GM19238 (cell line): Measurements from ENCODE around the gene PTCSC3.

Experiments used
- DNase-seq: peaks from one replicate; pipeline ENCODE4 v3.0.0; 2011; ENCODE audit warnings: low spot score; ENCODE audit not compliant: insufficient read length

The PTCSC3 gene

DNA sequence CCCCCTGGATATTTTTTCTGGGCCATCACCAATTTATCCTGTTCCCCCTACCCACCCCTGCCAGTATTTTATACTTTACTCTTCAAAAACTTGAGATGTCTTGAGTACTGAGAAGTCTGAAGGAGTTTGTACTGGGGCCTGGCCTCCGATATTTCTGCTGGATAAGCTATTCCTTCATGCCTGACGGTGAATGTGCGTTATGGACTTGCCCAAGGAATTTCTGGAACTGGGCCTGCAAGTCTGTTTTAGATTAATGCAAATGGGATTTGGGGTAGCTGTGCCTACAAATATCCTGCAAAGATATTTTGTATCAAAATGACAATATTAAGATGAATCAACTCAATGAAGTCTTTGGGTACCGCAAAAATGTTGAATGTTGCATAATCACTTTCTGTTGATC lies at the start of gene PTCSC3:
Gene PTCSC3 (minus strand): TSS at position 199 of the 400 bp plus-strand sequence.
- no peak for DNase-seq

DNA sequence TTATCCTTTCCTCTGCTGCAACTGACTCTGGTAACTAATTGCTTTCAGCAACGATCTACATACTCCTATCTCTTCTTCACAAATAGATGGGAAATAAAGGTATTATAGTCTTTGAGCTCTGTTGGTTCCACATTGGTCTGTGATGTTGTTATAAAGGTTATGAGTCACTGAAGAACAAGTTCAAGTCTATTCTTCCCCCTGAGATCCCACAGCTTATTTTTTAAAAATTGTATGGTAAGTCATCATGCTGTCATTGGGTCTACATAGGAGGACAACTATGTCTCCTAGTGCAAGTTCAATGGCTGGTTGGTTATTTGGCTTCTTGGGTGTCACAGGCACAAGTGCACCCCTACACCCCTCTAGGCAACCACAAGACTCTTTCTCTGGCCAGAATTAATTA lies 49.6 kb upstream of the PTCSC3 start:
- no peak for DNase-seq

DNA sequence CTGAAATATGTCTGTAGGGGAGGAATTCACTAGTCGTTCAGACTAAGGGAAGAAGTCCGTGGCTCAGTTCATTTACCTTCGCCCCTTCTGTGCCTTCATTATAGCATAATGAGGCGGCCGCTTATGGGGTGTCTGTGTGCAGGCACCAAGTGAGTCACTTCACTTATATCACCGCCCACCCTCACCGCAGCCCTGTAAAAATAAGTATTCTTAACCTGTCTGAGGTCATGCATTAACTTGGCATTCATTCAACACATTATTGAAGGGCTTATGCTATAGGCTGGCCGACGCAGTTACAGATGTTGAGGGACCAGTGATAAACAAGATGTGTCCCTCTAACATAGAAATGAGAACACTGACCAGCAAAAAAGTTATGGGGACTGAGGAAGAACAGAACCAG lies 47.7 kb upstream of the PTCSC3 start:
- no peak for DNase-seq

DNA sequence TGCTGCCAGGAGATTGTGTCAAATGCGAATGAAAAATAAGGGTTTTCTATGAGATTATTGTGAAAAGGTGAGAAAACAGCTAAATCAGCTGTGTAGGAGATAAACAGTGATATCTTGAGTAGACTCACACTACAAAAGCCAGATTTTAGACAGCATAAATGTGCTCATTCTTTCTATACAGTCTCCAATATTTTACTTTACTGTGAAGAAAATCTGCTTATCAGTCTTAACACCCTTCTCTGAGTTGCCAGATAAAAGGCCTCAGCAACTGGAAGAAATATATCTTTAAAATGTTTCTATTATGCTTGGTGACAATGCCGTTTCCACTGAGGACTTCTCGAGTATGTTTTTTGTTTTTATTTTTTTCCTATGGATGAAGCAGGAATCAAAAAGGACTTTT lies 47.0 kb upstream of the PTCSC3 start:
- no peak for DNase-seq

DNA sequence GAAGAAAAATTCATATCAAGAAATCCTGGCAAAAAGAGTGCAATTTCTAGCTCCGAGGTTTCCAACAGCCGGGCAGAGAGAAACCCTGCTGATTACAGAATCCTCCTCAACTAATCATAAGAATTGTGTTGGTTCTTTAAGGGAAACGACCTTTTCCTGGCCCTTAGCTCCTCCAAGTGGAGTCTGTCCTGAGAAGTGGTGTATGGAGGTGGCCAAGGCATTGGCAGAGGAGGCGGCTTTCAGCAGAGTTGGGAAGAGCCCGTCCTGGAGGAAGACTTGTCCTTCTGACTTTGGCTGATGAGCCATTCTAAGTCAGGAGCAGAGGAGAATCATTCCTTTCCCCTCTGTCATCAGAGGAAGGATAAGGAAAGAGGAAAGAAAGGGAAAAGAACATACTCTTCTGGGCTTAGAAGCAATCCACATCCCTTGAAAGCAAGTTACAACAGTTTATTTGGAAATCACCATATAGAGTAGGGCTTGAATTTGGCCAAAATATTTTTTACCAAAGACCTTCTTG lies 46.5 kb upstream of the PTCSC3 start:
- DNase-seq: no peak

DNA sequence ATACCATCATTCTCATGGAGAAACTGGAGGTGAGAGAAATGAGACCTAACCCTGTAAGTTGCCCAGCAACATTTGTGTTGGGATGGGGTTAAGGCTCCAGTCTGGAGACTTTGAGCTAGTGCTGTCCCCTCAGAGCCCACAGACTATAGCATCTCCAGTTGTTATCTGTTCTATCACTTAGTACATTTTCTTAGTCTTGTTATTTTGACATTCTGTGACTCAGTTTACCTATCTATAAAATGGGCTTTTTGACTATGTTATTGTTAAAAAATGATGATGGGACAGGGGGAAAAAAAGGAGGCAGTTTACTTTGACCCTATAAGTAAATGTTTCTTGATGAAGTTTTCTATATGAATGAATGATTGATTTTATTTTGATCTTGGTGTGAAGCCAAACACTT lies 45.8 kb upstream of the PTCSC3 start:
- DNase-seq: no peak

DNA sequence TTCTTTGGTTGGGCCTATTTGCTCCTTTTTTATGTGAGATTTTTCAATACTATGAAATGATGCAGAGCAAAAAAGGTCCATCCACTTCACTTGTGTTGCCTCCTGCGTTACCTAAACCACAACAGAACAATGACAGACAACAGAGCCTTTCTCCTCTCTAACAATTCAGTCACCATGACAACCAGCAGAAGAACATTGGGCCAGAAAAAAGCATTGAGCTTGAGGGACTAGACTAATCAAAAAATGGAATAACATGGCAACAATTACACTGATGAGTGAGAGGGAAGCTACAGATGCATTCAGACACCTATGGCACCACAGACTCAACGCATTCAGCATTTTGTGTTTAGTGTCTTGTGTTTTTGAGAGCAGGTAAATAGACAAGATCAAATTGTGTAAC lies 44.6 kb upstream of the PTCSC3 start:
- DNase-seq: no peak

DNA sequence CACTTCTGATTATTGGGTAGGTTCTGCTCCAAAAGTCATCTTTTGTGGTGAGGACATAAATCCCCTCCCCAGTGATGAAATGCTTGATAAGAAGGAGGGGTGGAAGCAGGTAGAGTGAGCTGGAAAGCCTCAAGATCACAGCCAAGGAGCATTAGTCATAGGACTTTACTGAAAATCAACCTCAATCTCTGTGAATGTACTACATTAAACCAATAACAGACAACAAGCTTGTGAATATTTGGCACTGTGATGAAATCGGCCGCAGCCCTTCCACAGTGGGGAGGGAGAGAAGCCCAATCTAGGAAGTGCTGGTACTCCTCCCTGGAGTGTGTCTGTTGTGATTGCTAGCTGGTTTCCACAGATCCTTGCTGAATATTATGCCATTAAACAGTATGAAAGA lies 41.2 kb upstream of the PTCSC3 start:
- DNase-seq: no peak

DNA sequence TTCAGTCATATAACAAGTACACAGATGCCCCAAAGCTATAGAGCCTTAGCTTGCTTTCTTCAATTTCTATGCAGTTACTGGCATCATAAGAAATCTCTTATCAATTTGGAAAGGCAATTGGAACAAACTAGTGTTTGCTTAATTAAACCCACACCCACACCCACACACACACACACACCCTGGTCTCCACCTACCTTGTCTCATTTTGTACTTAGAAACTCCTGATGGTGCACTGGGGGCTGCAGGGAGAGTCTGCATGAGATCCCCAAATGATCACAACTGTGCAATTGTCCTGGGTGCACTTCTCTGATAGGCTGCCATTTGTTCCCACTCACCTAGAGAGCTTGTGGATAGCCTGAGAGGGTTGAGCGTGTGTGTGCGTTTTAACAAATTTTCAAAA lies 40.5 kb upstream of the PTCSC3 start:
- DNase-seq: no peak

DNA sequence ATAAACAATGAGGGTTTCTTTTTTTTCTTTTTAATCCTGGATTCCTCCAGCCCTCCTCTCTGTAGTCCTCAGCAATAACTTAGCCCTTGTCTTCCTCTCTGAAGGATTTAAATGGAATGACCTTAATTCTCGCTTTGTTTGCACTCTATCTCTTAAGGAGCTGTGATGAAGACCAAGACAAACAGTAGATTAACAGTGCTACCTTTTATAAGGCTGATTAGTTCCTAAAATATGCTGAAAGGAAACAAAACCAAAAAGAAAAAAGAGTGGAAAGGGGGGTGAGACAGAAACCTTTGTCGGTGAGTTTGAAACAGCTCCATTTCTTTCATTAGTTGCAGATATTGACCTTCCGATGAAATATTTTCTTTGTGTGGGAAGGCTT lies 38.7 kb upstream of the PTCSC3 start:
- DNase-seq: no peak

DNA sequence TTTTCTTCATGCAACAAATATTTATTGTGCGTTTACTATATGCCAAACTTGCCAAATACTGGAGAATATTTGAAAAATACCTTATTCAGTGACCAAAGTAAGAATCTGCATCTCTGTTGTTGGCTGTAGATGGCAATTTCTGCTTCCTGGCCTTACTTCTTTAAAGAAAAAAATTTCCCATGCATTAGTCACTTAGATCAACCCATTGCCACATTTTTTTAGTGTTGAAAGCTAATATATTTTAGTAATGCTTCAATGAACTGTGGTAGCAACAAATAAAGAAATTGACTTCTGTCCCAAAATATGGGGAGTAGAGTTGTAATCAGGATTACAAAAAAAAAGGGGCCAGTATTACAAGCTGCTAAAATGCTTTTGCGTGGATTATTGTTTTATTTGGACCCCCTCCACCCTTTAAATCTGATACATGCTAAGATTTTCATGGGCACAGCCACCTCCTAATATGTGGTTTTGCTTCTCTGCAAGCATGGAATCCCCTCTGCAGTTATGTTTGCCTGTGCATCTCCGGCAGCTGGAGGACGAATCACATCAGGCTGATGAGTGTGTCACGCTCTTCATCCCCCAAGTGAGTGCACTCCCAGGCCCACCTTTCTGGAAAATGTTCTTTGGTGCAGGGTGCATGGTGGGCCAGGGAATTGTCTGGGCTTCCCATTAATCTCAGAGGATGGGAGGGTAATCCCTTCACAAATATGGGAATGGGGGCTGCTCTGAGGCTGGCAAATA lies 38.1 kb upstream of the PTCSC3 start:
- no peak for DNase-seq

DNA sequence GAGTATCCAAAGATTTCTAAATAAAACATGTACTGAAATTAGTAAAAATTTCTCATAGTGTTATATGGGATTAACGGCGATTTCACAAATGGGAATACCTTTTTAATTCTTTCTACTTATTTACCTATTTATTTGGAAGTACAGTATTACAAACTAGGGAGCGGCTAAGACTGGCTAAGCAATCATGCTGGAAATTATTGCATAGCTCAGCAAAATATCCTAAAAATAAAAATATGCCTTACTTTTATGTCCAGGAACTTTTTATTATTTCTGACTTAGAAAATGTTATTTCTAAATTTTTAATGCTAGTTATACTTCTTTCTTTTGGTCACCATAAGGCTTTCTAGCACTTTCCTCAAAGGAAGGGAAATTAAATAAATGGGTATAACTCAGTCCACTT lies 36.5 kb upstream of the PTCSC3 start:
- DNase-seq: no peak

DNA sequence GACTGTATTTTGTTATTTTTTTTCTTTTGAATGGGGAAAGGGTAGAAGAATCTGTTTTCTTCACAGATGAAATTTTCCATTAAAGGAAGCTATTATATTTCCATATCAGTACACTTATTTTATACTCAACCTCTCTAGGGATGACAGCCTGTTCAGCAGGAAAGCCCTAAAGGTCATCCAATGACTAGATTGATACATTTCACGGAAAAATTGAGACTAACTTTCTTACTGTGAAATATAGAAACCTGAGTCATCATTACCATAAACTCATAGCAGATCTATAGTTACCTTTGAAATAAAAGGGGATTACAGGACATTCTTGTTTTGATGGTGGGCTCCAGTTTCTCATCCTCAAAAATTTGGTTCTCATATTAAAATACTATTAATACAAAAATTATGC lies 36.1 kb upstream of the PTCSC3 start:
- no peak for DNase-seq

DNA sequence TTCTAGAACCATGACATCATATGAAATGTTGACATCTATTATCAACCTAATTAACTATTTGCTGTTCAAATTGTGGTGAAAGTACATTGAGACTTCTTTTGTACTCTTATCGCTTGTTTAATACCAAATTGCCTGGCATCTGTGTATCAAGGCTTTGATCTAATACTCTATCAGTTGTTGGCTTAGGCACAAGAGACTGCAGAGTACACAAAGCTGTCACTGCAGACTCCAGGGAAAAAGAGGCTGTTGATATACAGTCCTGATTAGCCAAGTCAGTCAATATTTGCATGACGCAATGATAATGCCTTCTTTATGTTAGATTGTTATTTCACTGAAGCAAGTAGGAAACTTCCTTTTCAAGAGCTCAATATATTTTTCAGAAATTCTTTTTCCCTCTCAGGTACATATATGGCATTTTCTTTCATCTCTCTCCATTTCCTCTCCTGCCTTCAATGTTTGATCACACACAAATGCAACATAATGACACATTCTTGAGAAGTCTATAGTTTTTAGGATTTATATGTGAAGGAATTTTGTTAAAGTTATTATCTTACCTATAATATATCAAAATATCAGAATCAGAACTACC lies 32.3 kb upstream of the PTCSC3 start:
- DNase-seq: no peak

DNA sequence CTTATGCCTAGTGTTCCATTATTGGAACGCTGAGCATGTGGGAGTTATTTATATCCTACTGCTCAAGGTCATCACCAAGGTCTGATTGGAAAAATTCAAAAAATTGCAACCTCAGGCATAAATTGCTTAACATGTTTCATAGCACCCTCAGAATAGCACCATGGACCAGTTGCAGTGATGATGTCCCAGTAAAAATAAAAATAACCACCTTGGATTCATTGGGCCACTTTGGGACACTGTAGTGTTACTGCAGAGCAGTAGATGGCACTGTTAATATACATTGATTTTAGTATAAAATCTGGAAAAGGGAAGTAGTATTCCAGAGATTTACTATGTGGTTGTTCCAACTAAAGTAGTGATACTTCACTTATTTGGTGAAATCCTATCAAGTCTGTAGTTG lies 31.0 kb upstream of the PTCSC3 start:
- DNase-seq: no peak

DNA sequence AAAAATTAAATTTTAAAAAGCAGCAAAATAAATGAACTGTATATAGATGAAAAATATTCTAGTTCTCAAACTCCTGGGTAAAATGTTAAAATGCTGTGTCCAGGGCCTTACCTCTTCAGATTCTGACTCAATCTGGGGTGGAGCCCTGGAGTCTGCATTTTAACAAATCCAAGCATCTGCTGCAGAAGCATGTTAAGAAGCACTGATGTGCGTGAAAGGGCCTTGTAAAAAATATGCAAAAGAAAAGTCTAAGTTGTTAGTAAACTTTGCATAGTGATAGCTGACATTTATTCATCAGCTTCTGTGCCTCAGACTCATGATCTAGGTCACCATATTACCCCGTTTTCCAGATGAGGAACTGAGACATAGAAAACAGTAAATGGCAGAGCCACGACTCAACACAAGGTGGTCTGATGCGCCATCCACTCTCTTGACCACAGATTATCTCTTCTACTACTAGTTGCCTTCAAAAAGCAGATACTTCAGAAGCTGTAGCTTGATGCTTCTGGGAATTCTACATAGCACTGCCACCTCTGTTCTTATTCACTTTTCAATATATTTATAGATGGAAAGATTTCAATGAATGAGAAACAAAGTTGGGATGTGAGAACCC lies 28.0 kb upstream of the PTCSC3 start:
- no peak for DNase-seq

DNA sequence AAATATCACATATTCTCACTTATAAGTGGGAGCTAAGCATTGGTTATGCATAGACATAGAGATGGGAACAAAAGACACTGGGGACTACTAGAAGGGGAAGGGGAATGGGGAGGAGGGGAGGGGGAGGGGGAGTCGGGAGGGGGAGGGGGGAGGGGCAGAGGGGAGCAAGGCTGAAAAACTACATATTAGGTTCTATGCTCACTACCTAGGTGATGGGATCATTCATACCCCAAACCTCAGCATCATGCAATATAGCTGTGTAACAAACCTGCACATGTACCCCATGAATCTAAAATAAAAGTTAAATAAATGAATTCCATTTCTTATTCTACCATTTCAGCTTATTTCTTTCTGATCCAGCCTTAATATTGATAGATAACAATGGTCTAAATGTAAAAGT lies 21.9 kb upstream of the PTCSC3 start:
- no peak for DNase-seq

DNA sequence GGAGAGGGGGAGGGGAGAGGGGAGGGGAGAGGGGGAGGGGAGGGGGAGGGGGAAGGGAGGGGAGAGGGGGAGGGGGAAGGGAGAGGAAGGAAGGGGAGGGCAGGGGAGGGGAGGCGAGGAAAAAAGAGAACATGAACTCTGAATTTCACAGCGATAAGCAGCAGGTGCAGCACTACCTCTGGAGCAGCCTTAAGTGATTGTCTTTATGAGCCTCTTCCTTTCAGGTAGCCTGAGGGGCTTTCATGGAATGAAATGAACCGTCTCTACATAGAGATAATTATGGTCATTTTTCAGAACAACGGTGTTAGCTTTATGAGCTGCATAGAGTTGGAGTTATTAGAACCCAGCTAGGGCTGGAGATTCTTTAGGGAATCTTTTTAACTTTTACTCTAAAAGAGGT lies 18.1 kb upstream of the PTCSC3 start:
- DNase-seq: no peak

DNA sequence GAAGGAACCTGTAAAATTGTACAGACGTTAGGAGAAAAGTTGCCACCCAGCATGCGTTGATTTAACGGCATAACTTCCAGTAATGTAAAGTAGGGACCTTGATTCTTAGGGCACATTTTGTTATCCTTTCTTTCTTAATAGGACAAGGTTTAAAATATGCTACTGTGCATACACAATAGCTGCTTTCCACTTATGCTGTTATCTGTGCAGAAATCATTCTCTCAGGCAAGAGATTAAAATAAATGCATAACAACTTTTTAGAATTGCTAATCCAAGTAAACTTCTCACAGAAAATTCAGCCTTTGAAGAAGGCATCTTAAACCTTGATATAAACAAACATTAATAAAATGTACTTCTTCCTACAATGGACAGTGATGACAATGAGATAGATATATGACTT lies 16.0 kb upstream of the PTCSC3 start:
- no peak for DNase-seq

DNA sequence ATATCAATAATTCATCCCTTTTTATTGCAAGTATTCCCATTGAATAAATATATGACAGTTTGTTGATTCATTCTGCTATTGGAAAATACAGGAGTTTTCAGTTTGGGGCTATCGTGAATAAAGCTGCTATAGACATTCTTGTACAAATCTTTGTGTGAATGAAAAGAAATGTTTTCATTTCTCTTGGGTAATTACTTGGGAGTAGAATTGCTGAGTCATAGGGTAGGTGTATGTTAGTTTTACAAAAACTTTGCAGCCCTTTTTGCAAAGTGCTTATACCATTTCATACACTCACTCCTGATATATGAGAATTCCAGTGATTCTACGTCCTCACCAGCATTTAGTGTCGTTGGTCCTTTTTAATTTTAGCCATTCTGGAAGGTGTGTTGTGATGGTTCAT lies 6.9 kb upstream of the PTCSC3 start:
- DNase-seq: no peak

DNA sequence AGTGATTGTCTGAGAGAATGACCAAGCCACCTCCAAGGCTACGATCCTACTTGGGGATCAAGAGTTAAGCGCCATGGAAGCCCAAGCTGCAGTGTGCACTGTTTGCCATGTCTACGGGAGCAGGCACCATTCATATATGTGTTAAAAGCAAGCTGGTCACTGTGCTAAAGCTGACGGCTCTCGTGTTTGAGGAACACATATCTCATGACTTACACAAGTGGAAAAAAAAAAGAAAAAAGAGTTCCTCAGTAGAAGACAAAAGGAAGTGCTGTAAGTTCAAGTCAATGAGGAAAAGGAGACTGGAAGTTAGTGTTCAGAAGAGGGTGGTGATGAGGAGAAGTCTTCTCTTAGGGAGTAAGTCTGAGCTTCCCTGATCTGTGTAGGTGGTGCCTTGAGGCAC lies 4.9 kb upstream of the PTCSC3 start:
- no peak for DNase-seq

DNA sequence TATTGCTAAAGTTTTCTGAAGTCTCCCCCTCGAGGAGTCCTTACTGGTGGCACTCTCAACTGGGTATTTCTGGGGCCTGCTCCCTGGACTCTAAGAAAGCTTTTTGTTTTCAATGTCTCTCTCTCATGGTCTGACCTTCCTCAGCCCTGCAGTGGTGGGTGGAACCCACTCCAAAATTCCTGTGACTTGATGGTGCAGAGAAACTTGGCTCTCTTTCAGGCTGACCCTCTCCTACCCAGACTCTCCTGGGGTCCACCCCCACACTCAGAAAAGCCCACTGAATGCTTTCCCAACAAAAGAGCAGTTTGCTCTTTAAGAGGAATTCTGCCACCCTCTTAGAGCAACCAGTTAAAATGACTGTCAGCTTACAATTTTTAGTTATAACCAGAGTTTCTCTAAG lies 967 bp upstream of the PTCSC3 start:
- no peak for DNase-seq
